ENCODE data around the gene ICOS.

DNA sequence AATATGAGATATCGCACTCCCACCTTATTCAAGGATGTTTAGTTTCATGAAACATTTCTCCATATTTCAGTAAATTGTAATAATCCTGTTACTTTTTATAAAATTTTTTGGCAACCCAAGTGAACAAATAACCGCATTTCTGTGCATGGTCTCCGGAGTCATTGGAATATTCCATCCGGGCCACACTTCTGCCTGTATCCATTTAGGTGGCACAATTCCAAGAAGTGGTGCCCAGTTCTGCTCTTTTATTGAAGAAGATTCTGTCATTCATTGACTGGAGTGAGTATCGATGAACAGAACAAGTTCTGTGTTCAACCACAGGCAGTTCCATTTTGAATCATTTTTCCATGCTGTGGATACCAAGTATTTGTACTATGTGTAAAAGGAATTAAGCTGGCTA, 26.6 kb upstream of the ICOS start:
- no peak for TF ChIP-seq POLR2AphosphoS5 (IDR thresholded peaks at IDR 0.05)
- TF ChIP-seq, protein P1, sequence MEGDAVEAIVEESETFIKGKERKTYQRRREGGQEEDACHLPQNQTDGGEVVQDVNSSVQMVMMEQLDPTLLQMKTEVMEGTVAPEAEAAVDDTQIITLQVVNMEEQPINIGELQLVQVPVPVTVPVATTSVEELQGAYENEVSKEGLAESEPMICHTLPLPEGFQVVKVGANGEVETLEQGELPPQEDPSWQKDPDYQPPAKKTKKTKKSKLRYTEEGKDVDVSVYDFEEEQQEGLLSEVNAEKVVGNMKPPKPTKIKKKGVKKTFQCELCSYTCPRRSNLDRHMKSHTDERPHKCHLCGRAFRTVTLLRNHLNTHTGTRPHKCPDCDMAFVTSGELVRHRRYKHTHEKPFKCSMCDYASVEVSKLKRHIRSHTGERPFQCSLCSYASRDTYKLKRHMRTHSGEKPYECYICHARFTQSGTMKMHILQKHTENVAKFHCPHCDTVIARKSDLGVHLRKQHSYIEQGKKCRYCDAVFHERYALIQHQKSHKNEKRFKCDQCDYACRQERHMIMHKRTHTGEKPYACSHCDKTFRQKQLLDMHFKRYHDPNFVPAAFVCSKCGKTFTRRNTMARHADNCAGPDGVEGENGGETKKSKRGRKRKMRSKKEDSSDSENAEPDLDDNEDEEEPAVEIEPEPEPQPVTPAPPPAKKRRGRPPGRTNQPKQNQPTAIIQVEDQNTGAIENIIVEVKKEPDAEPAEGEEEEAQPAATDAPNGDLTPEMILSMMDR (IDR thresholded peaks at IDR 0.05; ENCODE audit: poor library complexity, severe bottlenecking) = no peak
- no peak for TF ChIP-seq TAF1 (IDR thresholded peaks at IDR 0.05; ENCODE audit: low read depth)
- no peak for TF ChIP-seq EP300 (conservative IDR thresholded peaks at IDR 0.05; ENCODE audit: poor library complexity, severe bottlenecking)
- TF ChIP-seq EZH2 (IDR thresholded peaks at IDR 0.05; ENCODE audit: borderline replicate concordance, insufficient read depth, low read length, poor library complexity, severe bottlenecking) = no peak
- TF ChIP-seq, protein P2, sequence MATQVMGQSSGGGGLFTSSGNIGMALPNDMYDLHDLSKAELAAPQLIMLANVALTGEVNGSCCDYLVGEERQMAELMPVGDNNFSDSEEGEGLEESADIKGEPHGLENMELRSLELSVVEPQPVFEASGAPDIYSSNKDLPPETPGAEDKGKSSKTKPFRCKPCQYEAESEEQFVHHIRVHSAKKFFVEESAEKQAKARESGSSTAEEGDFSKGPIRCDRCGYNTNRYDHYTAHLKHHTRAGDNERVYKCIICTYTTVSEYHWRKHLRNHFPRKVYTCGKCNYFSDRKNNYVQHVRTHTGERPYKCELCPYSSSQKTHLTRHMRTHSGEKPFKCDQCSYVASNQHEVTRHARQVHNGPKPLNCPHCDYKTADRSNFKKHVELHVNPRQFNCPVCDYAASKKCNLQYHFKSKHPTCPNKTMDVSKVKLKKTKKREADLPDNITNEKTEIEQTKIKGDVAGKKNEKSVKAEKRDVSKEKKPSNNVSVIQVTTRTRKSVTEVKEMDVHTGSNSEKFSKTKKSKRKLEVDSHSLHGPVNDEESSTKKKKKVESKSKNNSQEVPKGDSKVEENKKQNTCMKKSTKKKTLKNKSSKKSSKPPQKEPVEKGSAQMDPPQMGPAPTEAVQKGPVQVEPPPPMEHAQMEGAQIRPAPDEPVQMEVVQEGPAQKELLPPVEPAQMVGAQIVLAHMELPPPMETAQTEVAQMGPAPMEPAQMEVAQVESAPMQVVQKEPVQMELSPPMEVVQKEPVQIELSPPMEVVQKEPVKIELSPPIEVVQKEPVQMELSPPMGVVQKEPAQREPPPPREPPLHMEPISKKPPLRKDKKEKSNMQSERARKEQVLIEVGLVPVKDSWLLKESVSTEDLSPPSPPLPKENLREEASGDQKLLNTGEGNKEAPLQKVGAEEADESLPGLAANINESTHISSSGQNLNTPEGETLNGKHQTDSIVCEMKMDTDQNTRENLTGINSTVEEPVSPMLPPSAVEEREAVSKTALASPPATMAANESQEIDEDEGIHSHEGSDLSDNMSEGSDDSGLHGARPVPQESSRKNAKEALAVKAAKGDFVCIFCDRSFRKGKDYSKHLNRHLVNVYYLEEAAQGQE (IDR thresholded peaks at IDR 0.05; ENCODE audit: borderline replicate concordance) = no peak
- no peak for TF ChIP-seq SMC3 (conservative IDR thresholded peaks at IDR 0.05; ENCODE audit: poor library complexity)
